CD14-positive monocyte (primary cell): Measurements from ENCODE around the gene TAAR8. TPM values are rescaled to one million over a fixed set of nuclear protein-coding genes. Genes with fewer than 3 reads are reported as not detected.

ENCODE experiments used
- DNase-seq, 3 donors: peaks; one replicate each; pipeline ENCODE4 v3.0.0-alpha.2; 2011 to 2022
- H2AFZ ChIP-seq: 2 replicates; pipeline ENCODE4 v1.6.0; 2012; ENCODE audit warnings: mild to moderate bottlenecking, low read depth, low read length, inconsistent platforms; ENCODE audit not compliant: insufficient read depth, poor library complexity, severe bottlenecking
- H3K27ac ChIP-seq, 2 donors: 1 replicate in 1 of 2; 2 replicates in 1 of 2; pipeline ENCODE4 v1.5.1; 2012 to 2013; ENCODE audit warnings: low read length in 2 of 2, control low read depth in 1 of 2, inconsistent platforms in 1 of 2, low read depth in 1 of 2, mild to moderate bottlenecking in 1 of 2
- H3K27me3 ChIP-seq, 2 donors: one replicate each; pipeline versions ENCODE4 v1.6.0 to v1.6.1; 2011 to 2013; ENCODE audit warnings: low read length in 2 of 2; ENCODE audit not compliant: control insufficient read depth in 2 of 2, insufficient read depth in 2 of 2
- H3K36me3 ChIP-seq, 2 donors: replicated peaks in 1 of 2; 1 replicate in 1 of 2; 2 replicates in 1 of 2; pipeline versions ENCODE4 v1.5.1 to v1.6.1; 2012 to 2013; ENCODE audit warnings: low read length in 2 of 2, control low read depth in 1 of 2, inconsistent platforms in 1 of 2, mild to moderate bottlenecking in 1 of 2; ENCODE audit not compliant: insufficient read depth in 2 of 2, control insufficient read depth in 1 of 2
- H3K4me1 ChIP-seq, 2 donors: 1 replicate in 1 of 2; 2 replicates in 1 of 2; pipeline versions ENCODE4 v1.5.1 to v1.6.1; 2012 to 2013; ENCODE audit warnings: low read length in 2 of 2, control low read depth in 1 of 2, inconsistent platforms in 1 of 2, mild to moderate bottlenecking in 1 of 2, moderate library complexity in 1 of 2; ENCODE audit not compliant: insufficient read depth in 2 of 2, control insufficient read depth in 1 of 2
- H3K4me2 ChIP-seq: replicated peaks from 2 replicates; pipeline ENCODE3; 2012; ENCODE audit warnings: low read length, moderate library complexity, mild to moderate bottlenecking; ENCODE audit not compliant: poor library complexity, severe bottlenecking; ENCODE audit errors: extremely low read depth
- H3K4me3 ChIP-seq, 3 experiments: fragments of 200-600 bp in 1 of 3; sonication (generic) in 1 of 3; replicated peaks in 1 of 3; 1 replicate in 2 of 3; 2 replicates in 1 of 3; pipeline ENCODE4 v1.5.1; 2011 to 2013; ENCODE audit warnings: low read length in 3 of 3, mild to moderate bottlenecking in 3 of 3, control low read depth in 2 of 3, low read depth in 2 of 3, inconsistent platforms in 1 of 3, moderate library complexity in 1 of 3
- H3K79me2 ChIP-seq: 2 replicates; pipeline ENCODE4 v1.6.0; 2012; ENCODE audit warnings: mild to moderate bottlenecking, control low read depth, inconsistent platforms, low read length, moderate library complexity; ENCODE audit not compliant: insufficient read depth
- H3K9ac ChIP-seq: 2 replicates; pipeline ENCODE4 v1.6.0; 2017; ENCODE audit warnings: low read length, mild to moderate bottlenecking; ENCODE audit not compliant: insufficient read depth, poor library complexity, severe bottlenecking
- H3K9me3 ChIP-seq, 2 donors: replicated peaks in 1 of 2; 1 replicate in 1 of 2; 2 replicates in 1 of 2; pipeline versions ENCODE4 v1.5.1 to v1.6.1; 2012 to 2013; ENCODE audit warnings: low read length in 2 of 2, control low read depth in 1 of 2; ENCODE audit not compliant: control insufficient read depth in 1 of 2, insufficient read depth in 1 of 2
- H4K20me1 ChIP-seq: 2 replicates; pipeline ENCODE4 v1.6.0; 2012; ENCODE audit warnings: mild to moderate bottlenecking, low read length, control low read depth, moderate library complexity; ENCODE audit not compliant: insufficient read depth
- H3K27ac Mint-ChIP-seq, 7 donors: one replicate each; pipeline ENCODE4 v1.8.0; 2020; ENCODE audit warnings: mild to moderate bottlenecking in 7 of 7, mixed read lengths in 7 of 7, moderate library complexity in 6 of 7, inconsistent platforms in 2 of 7
- H3K27me3 Mint-ChIP-seq, 3 donors: one replicate each; pipeline ENCODE4 v1.8.0; 2021 to 2022; ENCODE audit warnings: low read depth in 3 of 3, mild to moderate bottlenecking in 3 of 3, mixed read lengths in 3 of 3, moderate library complexity in 3 of 3, inconsistent platforms in 1 of 3
- H3K36me3 Mint-ChIP-seq, 2 donors: one replicate each; pipeline ENCODE4 v1.8.0; 2020; ENCODE audit warnings: mixed read lengths in 2 of 2, inconsistent platforms in 1 of 2, mild to moderate bottlenecking in 1 of 2
- H3K4me1 Mint-ChIP-seq: one replicate; pipeline ENCODE4 v1.8.0; 2020; ENCODE audit warnings: mild to moderate bottlenecking, mixed read lengths
- H3K4me3 Mint-ChIP-seq, 2 donors: one replicate each; pipeline ENCODE4 v1.8.0; 2020; ENCODE audit warnings: mild to moderate bottlenecking in 2 of 2, mixed read lengths in 2 of 2, moderate library complexity in 1 of 2
- H3K9me3 Mint-ChIP-seq, 7 donors: one replicate each; pipeline ENCODE4 v1.8.0; 2020 to 2022; ENCODE audit warnings: mixed read lengths in 7 of 7, mild to moderate bottlenecking in 6 of 7, moderate library complexity in 6 of 7, inconsistent platforms in 2 of 7
- WGBS: methylation state at CpG from one replicate; pipeline ENCODE4 v1.1.5; 2013; ENCODE audit warnings: missing lambda C conversion rate; ENCODE audit not compliant: insufficient coverage; 5-methylcytosine and 5-hydroxymethylcytosine counted together
- intact Hi-C, 2 donors: fragments of 100-400 bp; cut with micrococcal nuclease; formaldehyde crosslinking; loops; one replicate each; pipeline versions ENCODE4 v1.15.0 to v1.15.1; 2023
- polyA plus RNA-seq, 3 donors: library from polyadenylated mRNA; depleted of rRNA in 1 of 3; unstranded in 2 of 3; stranded (reverse) in 1 of 3; fragments of 300-500 nt in 2 of 3; fragments of >200 nt in 1 of 3; fragmentation: Illumina TruSeq in 2 of 3; gene quantifications; 1 replicate in 2 of 3; 2 replicates in 1 of 3; pipeline ENCODE4 v1.2.3, GENCODE V29; 2012 to 2021
- TF ChIP-seq, protein P1 (sequence below): fragments of 200-600 bp; IDR thresholded peaks from one replicate; pipeline ENCODE4 v1.8.0; 2022; ENCODE audit warnings: antibody characterized with exemption, mild to moderate bottlenecking

TAAR8 gene
- polyA plus RNA-seq, 3 donors, result not detected

DNA sequence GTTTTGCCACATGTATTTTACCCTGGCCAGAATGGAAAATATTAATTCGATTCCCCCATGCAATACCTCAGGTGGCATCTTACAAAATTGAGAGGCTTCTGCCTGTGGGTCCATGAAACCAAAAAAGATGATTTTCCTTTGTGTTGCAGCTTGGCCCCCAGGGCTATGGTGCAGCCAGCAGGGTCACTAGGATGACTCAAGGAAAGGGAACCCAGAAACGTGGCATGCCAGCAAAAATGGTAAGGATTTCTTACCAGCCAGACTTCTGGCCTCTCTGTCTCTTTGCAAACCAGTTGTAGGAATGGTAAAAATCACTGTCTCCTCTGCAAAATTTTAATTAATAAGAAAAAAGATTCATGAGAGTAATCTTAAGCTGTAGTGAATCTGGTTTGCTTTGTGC, 26.0 kb upstream of the TAAR8 start:
- H2AFZ ChIP-seq, result no peak overlapping the region
- intact Hi-C loops, result no loop called here
- 90% methylated on average over 2 of the region's 2 CpGs for WGBS

DNA sequence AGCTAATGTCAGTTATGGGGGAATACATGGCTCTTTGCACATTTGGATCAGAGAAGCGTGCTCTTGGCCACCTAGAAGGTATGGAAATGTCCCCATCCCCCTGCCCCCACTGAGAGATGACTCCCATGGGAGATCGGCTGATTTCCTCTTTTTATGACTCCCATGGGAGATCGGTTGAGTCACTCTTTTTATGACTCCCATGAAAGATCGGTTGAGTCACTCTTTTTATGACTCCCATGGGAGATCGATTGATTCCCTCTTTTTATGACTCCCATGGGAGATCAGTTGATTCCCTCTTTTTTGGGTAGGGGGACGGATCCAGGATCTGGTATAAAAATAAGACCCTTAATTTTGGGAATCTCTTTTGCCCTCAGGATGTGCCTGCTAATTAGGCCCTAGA, 24.7 kb upstream of the TAAR8 start:
- Histone ChIP-seq H3K9me3 (no peaks in the 10 kb centered on the region), H3K9ac (no peak overlapping the region), H4K20me1 (no peaks in the 10 kb centered on the region), H3K36me3 (no peaks in the 10 kb centered on the region), H3K79me2 (no peaks in the 10 kb centered on the region), H2AFZ (no peak overlapping the region), H3K4me2 (no peak overlapping the region), H3K27me3 (no peaks in the 10 kb centered on the region), H3K4me1 (no peaks in the 10 kb centered on the region), H3K27ac (no peak overlapping the region), H3K4me3 (no peak overlapping the region)
- TF ChIP-seq, protein P1, sequence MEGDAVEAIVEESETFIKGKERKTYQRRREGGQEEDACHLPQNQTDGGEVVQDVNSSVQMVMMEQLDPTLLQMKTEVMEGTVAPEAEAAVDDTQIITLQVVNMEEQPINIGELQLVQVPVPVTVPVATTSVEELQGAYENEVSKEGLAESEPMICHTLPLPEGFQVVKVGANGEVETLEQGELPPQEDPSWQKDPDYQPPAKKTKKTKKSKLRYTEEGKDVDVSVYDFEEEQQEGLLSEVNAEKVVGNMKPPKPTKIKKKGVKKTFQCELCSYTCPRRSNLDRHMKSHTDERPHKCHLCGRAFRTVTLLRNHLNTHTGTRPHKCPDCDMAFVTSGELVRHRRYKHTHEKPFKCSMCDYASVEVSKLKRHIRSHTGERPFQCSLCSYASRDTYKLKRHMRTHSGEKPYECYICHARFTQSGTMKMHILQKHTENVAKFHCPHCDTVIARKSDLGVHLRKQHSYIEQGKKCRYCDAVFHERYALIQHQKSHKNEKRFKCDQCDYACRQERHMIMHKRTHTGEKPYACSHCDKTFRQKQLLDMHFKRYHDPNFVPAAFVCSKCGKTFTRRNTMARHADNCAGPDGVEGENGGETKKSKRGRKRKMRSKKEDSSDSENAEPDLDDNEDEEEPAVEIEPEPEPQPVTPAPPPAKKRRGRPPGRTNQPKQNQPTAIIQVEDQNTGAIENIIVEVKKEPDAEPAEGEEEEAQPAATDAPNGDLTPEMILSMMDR, result no peak
- Mint-ChIP-seq H3K36me3 (no peaks in the 10 kb centered on the region), H3K4me3 (no peak overlapping the region), H3K9me3 (no peaks in the 10 kb centered on the region), H3K27ac (no peak overlapping the region), H3K27me3 (peaks cover 0 to 4% (median 3%) of the 10 kb centered on the region in 3 donors), H3K4me1 (peaks cover 4% of the 10 kb centered on the region)
- no peak for DNase-seq
- intact Hi-C loops, result no loop called here
- WGBS, result 100% methylated on average over 1 of the region's 6 CpGs

More for the DNA sequence above, 26.0 kb upstream of the TAAR8 start:
- no peak overlapping the region for H3K27ac ChIP-seq
- no peaks in the 10 kb centered on the region for H3K36me3 ChIP-seq
- no peaks in the 10 kb centered on the region for H4K20me1 ChIP-seq
- H3K4me2 ChIP-seq, result no peak overlapping the region
- H3K4me3 ChIP-seq, result no peak overlapping the region
- no peak overlapping the region for H3K4me3 Mint-ChIP-seq
- H3K4me1 Mint-ChIP-seq, result peaks cover 4% of the 10 kb centered on the region
- no peaks in the 10 kb centered on the region for H3K9me3 ChIP-seq
- H3K4me1 ChIP-seq, result no peaks in the 10 kb centered on the region
- H3K27ac Mint-ChIP-seq, result no peak overlapping the region
- DNase-seq, result no peak
- peaks cover 0 to 5% (median 1%) of the 10 kb centered on the region in 3 donors for H3K27me3 Mint-ChIP-seq
- TF ChIP-seq, protein P1, result no peak
- no peaks in the 10 kb centered on the region for H3K36me3 Mint-ChIP-seq
- H3K9me3 Mint-ChIP-seq, result no peaks in the 10 kb centered on the region
- no peaks in the 10 kb centered on the region for H3K27me3 ChIP-seq
- H3K79me2 ChIP-seq, result no peaks in the 10 kb centered on the region
- H3K9ac ChIP-seq, result no peak overlapping the region
